ENCODE results near the gene PIP5K1B.

Gene PIP5K1B

GRCh38 chr9:68725070-68725469 lies 20.0 kb downstream of the PIP5K1B start:
- TF ChIP-seq, protein P1, sequence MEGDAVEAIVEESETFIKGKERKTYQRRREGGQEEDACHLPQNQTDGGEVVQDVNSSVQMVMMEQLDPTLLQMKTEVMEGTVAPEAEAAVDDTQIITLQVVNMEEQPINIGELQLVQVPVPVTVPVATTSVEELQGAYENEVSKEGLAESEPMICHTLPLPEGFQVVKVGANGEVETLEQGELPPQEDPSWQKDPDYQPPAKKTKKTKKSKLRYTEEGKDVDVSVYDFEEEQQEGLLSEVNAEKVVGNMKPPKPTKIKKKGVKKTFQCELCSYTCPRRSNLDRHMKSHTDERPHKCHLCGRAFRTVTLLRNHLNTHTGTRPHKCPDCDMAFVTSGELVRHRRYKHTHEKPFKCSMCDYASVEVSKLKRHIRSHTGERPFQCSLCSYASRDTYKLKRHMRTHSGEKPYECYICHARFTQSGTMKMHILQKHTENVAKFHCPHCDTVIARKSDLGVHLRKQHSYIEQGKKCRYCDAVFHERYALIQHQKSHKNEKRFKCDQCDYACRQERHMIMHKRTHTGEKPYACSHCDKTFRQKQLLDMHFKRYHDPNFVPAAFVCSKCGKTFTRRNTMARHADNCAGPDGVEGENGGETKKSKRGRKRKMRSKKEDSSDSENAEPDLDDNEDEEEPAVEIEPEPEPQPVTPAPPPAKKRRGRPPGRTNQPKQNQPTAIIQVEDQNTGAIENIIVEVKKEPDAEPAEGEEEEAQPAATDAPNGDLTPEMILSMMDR (IDR thresholded peaks at IDR 0.05; ENCODE audit: low read depth, low read length), result no peak
- no peak overlapping the region for H3K4me3 ChIP-seq (ENCODE audit: low read depth, low read length)

DNA sequence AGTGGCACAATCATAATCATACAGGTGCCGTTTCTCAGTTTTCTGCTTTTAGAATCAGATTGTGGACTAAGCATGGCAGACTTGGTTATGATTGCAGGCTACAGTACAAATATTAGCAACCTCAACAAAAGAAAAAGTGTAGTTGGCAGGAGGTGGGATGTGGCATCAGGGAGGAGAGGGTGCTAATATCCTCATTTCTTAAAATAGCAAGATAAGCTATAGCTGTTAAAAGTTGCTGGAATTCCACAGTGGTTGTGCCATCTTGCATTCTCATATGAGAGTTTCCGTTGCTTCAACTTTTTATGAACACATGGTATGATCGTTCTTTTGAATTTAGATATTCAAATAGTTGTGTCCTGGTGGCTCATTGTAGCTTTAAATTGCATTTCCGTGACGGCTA lies 21.4 kb downstream of the PIP5K1B start:
- H3K4me3 ChIP-seq (ENCODE audit: low read depth, low read length), result no peak overlapping the region
- TF ChIP-seq, protein P1 (IDR thresholded peaks at IDR 0.05; ENCODE audit: low read depth, low read length), result no peak

DNA sequence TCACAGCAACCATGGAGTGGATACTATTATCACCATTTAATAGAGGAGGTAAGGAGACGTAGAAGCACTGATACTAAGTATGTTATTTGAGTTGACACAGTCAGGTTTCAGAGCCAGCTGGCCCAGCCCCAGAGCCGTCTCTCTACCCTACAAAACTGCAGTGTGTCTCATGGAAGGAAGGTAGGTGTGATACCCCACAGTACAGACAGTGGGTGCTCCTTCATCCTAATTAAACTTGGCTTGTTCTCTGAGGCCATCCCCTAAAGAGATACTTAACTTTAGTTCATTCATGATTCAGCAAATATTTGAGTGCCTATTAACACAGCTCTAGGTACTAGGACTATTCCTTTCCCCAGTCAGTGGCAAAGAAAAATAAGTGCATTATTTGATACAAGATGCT lies 22.6 kb downstream of the PIP5K1B start:
- H3K4me3 ChIP-seq (ENCODE audit: low read depth, low read length), result no peak overlapping the region
- TF ChIP-seq, protein P1 (IDR thresholded peaks at IDR 0.05; ENCODE audit: low read depth, low read length), result no peak

GRCh38 chr9:68728731-68729130 lies 23.7 kb downstream of the PIP5K1B start:
- H3K4me3 ChIP-seq (ENCODE audit: low read depth, low read length), result no peak overlapping the region
- TF ChIP-seq, protein P1 (IDR thresholded peaks at IDR 0.05; ENCODE audit: low read depth, low read length), result no peak

DNA sequence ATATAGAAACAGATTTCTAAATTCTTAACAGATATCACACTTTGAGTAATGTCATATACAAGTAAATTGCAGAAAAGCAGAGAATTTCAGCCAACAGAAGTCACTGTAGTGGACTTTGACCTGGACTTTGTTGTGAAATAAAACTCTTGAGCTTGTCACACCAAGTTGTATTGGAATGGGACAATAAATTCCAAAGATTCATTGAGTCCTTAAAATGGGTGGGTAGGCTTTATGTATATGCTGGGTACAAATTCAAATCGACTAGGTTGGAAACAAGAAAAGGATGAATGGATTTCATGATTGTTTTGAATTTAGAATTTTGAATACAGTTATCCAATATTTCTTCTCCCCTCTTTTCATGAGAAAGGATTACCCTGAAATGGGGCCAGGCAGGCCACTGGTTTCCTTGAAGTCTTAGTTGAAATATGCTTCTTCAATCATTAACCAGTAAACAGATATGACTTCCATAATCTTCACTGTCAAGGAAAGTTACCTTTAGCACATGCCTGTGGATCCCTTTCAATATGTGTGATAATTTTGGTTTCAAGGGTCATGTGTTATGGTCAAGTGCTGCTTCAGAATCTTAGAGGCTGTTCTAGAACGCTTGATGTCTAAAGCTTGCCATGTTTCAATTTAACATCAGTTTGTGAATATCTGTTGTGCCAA lies 25.7 kb downstream of the PIP5K1B start:
- no peak overlapping the region for H3K4me3 ChIP-seq (ENCODE audit: low read depth, low read length)
- TF ChIP-seq, protein P1 (IDR thresholded peaks at IDR 0.05; ENCODE audit: low read depth, low read length), result no peak

GRCh38 chr9:68731857-68732256 lies 26.8 kb downstream of the PIP5K1B start:
- no peak overlapping the region for H3K4me3 ChIP-seq (ENCODE audit: low read depth, low read length)
- TF ChIP-seq, protein P1 (IDR thresholded peaks at IDR 0.05; ENCODE audit: low read depth, low read length), result no peak

DNA sequence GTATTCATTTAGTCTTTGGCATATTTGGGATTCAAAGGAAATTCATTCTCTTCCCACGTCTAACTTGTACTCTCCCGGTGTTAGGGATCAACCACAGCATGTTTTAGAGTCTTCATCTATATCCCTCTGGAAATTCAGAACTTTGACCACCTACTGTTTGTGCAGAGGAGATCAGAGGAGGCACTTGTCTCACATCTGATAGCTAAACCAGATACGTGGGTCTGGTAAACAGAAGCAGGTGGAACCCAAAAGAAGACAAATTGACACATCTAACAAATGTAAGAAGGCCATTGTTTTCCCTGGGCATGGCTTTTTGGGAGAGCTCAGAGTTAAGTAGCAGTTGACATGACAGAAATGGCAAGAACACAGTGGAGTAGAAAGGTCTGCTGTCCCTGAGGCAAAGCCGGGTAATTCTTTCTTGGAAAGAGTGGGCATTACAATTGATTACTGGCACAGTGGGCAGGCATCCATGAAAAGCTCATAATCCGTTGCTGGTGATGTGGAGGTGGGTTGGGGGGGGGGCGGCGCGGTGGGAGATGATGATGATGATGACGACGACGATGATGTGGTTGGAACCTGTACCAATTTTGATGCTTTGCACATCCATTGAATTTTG lies 27.5 kb downstream of the PIP5K1B start:
- no peak overlapping the region for H3K4me3 ChIP-seq (ENCODE audit: low read depth, low read length)
- TF ChIP-seq, protein P1 (IDR thresholded peaks at IDR 0.05; ENCODE audit: low read depth, low read length), result no peak
